ENCODE data around the gene NFIA. TPM values are rescaled to one million over a fixed set of nuclear protein-coding genes. Genes with fewer than 3 reads are reported as not detected.

Gene NFIA
- polyA plus RNA-seq, 1 donor, result 9.6 TPM

DNA sequence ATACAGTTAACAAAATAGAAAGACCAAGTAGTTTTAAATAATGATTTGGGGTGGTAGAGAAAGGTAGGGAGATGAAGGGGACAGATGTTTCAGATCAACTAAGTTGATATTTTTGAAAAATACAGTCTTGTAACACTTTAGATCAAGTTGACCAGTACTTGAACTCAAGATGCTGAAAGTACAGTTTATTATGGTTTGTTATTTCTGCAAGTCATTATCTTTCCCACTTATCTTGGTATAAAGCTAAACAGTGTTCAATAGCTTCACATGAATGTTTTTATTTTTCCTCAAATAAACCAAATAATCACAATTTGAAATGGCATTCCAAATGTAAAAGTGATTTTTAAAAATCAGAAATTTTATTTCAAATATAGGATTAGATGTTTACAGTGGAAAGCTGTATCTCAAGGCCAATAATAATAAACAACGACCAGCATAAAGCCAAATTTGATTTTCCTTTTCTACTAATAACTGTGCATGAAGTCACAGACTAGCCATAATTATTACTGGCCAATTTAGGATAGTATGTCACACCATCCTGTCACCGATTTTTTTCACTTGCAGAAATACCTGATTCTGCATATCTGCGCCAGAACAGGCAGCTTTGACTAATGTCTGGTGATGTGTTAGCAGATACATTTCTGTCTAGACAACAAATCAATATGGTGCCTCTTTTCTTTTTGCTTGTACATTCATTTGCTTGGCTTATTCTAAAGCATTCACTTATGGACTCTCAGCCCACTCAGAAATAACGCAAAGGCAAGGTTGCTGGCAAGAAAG lies 322.4 kb downstream of the NFIA start:
- H3K4me1 ChIP-seq (ENCODE audit: control insufficient read depth, insufficient read depth, low read length), result no peaks in the 10 kb centered on the region
- no CpG with 5 or more reads among the region's 4 CpGs for WGBS (ENCODE audit: insufficient coverage, low lambda C conversion rate)
- H3K27me3 ChIP-seq (ENCODE audit: control insufficient read depth, insufficient read depth, low read length), result no peaks in the 10 kb centered on the region
- H3K9me3 ChIP-seq (ENCODE audit: control insufficient read depth, low read depth, low read length), result no peaks in the 10 kb centered on the region
- H3K4me3 ChIP-seq (ENCODE audit: low read length), result no peak overlapping the region
- H3K27ac ChIP-seq (ENCODE audit: low read length), result no peak overlapping the region
- peaks cover 25% of the 10 kb centered on the region for H3K36me3 ChIP-seq (ENCODE audit: control insufficient read depth, insufficient read depth, low read length)
- no peak for DNase-seq

DNA sequence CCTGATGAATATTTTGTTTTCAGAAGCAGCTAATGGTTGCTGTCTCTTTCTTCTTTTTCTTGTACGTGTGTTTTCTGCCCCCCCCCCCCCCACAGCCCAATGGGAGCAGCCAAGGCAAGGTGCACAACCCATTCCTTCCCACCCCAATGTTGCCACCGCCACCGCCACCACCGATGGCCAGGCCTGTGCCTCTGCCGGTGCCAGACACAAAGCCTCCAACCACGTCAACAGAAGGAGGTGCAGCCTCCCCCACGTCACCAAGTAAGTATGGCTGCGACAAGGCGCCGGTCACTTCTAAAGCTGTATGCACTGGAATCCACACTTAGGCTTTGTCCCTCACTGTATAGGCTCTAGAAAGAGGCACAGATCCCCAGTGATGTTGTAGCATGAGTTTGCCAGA lies 324.1 kb downstream of the NFIA start:
- Histone ChIP-seq H3K36me3 (ENCODE audit: control insufficient read depth, insufficient read depth, low read length) (peaks cover 36% of the 10 kb centered on the region), H3K4me1 (ENCODE audit: control insufficient read depth, insufficient read depth, low read length) (no peaks in the 10 kb centered on the region), H3K27ac (ENCODE audit: low read length) (no peak overlapping the region), H3K9me3 (ENCODE audit: control insufficient read depth, low read depth, low read length) (no peaks in the 10 kb centered on the region), H3K4me3 (ENCODE audit: low read length) (no peak overlapping the region), H3K27me3 (ENCODE audit: control insufficient read depth, insufficient read depth, low read length) (no peaks in the 10 kb centered on the region)
- DNase-seq, result no peak
- no CpG with 5 or more reads among the region's 10 CpGs for WGBS (ENCODE audit: insufficient coverage, low lambda C conversion rate)

DNA sequence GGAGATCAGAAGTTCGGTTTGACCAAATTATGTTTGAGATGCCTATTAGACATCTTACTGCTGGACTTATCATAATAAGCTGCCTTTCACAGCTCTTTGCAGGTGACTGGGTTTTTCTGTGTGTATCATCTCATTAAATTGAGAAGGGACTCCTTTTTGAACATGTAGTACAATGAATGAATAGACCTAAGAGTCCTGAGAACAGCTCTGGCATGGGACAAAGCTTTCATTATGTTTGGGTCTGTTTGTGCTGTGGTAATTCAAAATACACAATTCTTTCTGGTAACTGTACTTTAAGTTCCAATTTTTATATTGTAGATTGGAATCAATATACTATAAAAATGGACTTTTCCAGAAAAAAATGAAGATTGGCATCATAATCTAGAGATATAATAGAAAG lies 330.2 kb downstream of the NFIA start:
- Histone ChIP-seq H3K9me3 (ENCODE audit: control insufficient read depth, low read depth, low read length) (no peaks in the 10 kb centered on the region), H3K4me1 (ENCODE audit: control insufficient read depth, insufficient read depth, low read length) (no peaks in the 10 kb centered on the region)
- no CpG with 5 or more reads among the region's 1 CpG for WGBS (ENCODE audit: insufficient coverage, low lambda C conversion rate)

DNA sequence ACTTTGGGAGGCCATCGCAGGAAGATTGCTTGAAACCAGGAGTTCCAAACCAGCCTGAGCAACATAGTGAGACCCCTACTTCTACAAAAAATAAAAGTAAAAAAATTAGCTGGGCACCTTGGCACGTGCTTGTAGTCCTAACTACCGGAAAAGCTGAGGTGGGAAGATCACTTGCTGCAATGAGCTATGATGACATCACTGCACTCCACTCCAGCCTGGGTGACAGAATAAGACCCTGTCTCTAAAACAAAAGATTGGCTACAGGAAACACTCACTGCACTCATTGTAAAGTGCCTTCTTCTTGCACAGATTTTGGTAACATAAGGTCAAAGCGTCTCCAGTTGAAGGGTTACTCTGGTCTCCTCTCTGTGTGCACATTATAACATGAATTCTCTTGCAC lies 336.8 kb downstream of the NFIA start:
- Histone ChIP-seq H3K36me3 (ENCODE audit: control insufficient read depth, insufficient read depth, low read length) (peaks cover 10% of the 10 kb centered on the region), H3K4me1 (ENCODE audit: control insufficient read depth, insufficient read depth, low read length) (no peaks in the 10 kb centered on the region), H3K9me3 (ENCODE audit: control insufficient read depth, low read depth, low read length) (no peaks in the 10 kb centered on the region), H3K27me3 (ENCODE audit: control insufficient read depth, insufficient read depth, low read length) (no peaks in the 10 kb centered on the region), H3K4me3 (ENCODE audit: low read length) (no peak overlapping the region), H3K27ac (ENCODE audit: low read length) (no peak overlapping the region)
- DNase-seq, result no peak
- no CpG with 5 or more reads among the region's 4 CpGs for WGBS (ENCODE audit: insufficient coverage, low lambda C conversion rate)

More for the DNA sequence above, 330.2 kb downstream of the NFIA start:
- Histone ChIP-seq H3K27me3 (ENCODE audit: control insufficient read depth, insufficient read depth, low read length) (no peaks in the 10 kb centered on the region), H3K4me3 (ENCODE audit: low read length) (no peak overlapping the region), H3K27ac (ENCODE audit: low read length) (no peak overlapping the region), H3K36me3 (ENCODE audit: control insufficient read depth, insufficient read depth, low read length) (peaks cover 30% of the 10 kb centered on the region)
- no peak for DNase-seq

DNA sequence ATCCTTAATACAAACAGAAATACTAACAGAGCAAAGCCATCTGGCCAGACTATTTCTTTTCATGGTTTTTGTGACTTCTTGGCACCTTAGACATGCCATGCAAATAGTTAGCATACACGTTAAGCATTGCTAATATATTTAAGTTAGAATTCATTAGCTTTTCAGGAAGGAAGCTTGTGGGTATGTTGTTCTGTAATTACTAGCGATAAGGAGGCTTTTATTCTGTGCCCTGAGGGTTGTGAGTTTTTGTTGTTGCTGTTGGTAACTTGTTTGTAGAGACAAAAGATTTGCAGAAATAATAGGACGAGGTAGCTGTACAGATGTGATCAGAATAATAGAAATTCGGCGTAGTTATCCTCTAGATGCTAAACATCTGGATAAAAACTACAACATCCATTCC lies 337.3 kb downstream of the NFIA start:
- no peaks in the 10 kb centered on the region for H3K27me3 ChIP-seq (ENCODE audit: control insufficient read depth, insufficient read depth, low read length)
- DNase-seq, result no peak
- no peak overlapping the region for H3K27ac ChIP-seq (ENCODE audit: low read length)
- H3K4me1 ChIP-seq (ENCODE audit: control insufficient read depth, insufficient read depth, low read length), result no peaks in the 10 kb centered on the region
- no CpG with 5 or more reads among the region's 5 CpGs for WGBS (ENCODE audit: insufficient coverage, low lambda C conversion rate)
- H3K36me3 ChIP-seq (ENCODE audit: control insufficient read depth, insufficient read depth, low read length), result peaks cover 10% of the 10 kb centered on the region
- H3K4me3 ChIP-seq (ENCODE audit: low read length), result no peak overlapping the region
- H3K9me3 ChIP-seq (ENCODE audit: control insufficient read depth, low read depth, low read length), result no peaks in the 10 kb centered on the region

DNA sequence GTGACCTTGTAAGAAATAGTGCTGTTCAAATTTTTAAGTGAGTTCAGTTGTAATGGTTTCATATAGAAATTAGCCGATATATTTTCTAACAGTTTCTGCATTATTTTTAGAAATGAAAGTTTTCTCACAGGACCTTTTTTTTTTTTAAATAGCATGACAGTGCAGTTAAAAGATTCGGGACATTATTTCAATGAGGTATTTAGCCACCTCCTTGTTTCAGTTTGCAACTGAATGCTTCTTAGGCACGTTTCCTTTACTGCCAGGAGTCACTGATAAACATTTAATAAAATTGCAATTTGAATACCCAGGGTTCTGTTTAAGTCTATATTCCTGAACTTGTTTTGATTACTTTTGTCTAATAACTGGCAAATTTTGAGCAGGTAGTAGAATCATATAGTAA lies 337.9 kb downstream of the NFIA start:
- Histone ChIP-seq H3K4me1 (ENCODE audit: control insufficient read depth, insufficient read depth, low read length) (no peaks in the 10 kb centered on the region), H3K4me3 (ENCODE audit: low read length) (no peak overlapping the region), H3K9me3 (ENCODE audit: control insufficient read depth, low read depth, low read length) (no peaks in the 10 kb centered on the region), H3K27ac (ENCODE audit: low read length) (no peak overlapping the region), H3K27me3 (ENCODE audit: control insufficient read depth, insufficient read depth, low read length) (no peaks in the 10 kb centered on the region), H3K36me3 (ENCODE audit: control insufficient read depth, insufficient read depth, low read length) (peaks cover 10% of the 10 kb centered on the region)
- DNase-seq, result no peak
- WGBS (ENCODE audit: insufficient coverage, low lambda C conversion rate), result 86% methylated on average over 3 of the region's 3 CpGs

DNA sequence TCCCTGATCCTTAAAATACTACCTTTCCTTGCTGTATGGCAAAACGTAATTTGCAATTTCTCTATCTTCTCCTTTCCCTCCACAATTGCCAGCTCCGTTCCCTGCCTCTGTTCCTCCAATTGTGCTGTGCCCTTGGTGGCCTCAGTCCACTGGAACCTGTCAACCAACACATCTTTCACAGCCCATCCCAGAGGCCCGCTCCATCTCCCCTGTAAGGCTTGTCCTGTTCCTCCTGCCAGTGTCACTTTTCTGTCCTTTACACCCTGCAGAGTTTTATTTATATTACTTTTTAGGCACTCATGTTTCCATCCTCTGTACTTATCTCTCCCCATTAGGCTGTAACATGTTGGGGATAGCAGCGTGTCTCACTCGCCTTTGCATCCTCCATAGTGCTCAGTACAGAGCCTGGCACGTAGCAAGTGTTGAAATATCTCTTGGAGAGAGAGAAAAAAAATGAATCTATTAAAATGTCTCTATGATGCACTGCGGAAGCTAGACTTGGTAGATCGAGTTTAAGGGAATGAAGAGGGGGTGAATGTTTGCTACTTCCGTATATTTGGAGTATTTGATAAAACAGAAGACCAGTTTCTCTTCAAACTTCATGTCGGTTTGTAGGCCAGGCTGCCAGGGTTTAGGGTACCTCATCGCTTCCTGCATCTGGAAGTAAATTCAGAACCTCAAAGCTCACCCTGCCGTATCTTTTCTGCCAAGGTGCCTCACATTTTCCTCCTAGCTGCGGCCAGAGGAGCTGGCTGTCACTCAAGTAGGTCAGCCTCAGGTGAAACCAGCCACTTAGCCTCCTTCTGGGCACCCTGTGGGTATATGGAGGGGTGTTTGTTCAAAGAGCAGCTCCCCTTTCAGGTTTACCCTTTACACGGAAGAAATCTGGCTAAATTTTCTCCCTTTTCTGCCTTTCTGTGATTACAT lies 338.8 kb downstream of the NFIA start:
- Histone ChIP-seq H3K27me3 (ENCODE audit: control insufficient read depth, insufficient read depth, low read length) (no peaks in the 10 kb centered on the region), H3K36me3 (ENCODE audit: control insufficient read depth, insufficient read depth, low read length) (peaks cover 8% of the 10 kb centered on the region), H3K4me3 (ENCODE audit: low read length) (no peak overlapping the region), H3K9me3 (ENCODE audit: control insufficient read depth, low read depth, low read length) (no peaks in the 10 kb centered on the region), H3K4me1 (ENCODE audit: control insufficient read depth, insufficient read depth, low read length) (no peaks in the 10 kb centered on the region), H3K27ac (ENCODE audit: low read length) (no peak overlapping the region)
- WGBS (ENCODE audit: insufficient coverage, low lambda C conversion rate), result 86% methylated on average over 5 of the region's 14 CpGs
- DNase-seq, result no peak

DNA sequence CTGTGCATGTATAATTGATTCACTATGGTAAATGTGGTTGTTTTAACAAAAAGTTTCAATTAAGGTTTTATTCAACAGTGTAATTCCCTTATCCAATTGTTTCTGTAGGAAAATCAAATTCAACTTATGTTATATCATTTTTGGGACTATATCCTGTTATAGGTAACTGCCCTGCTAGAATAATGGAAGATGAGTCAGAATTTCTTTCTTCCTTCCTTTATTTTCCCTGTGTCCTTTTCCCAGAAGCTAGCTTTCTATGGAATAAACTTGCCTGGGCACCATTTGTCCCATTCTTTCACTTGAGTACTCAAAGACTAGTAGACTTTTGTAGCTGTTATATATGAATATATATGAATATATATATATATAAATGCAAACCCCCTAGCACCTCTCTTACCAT lies 341.3 kb downstream of the NFIA start:
- H3K4me3 ChIP-seq (ENCODE audit: low read length), result no peak overlapping the region
- H3K27me3 ChIP-seq (ENCODE audit: control insufficient read depth, insufficient read depth, low read length), result no peaks in the 10 kb centered on the region
- no peak for DNase-seq
- H3K4me1 ChIP-seq (ENCODE audit: control insufficient read depth, insufficient read depth, low read length), result no peaks in the 10 kb centered on the region
- H3K36me3 ChIP-seq (ENCODE audit: control insufficient read depth, insufficient read depth, low read length), result peaks cover 8% of the 10 kb centered on the region
- H3K9me3 ChIP-seq (ENCODE audit: control insufficient read depth, low read depth, low read length), result no peaks in the 10 kb centered on the region
- H3K27ac ChIP-seq (ENCODE audit: low read length), result no peak overlapping the region

DNA sequence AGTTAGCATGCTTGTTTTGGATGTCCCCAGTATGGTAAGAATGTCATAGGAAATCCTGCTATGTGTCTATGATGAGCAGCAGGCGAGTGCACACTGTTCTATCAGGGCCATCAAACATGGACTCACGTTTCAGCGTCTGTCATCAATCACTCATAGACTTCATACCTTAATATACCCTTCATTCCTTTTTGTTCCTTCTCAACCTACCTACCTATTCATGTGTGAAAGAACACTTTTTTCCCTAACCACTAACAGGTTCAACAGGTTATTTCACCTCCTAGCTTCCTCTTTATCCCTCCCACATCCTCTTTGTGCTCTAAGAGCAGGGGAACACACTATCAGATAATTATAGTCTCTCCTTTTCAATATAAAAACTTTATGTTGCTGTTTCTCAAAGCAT lies 342.0 kb downstream of the NFIA start:
- no peak overlapping the region for H3K27ac ChIP-seq (ENCODE audit: low read length)
- DNase-seq, result no peak
- 74% methylated on average over 2 of the region's 3 CpGs for WGBS (ENCODE audit: insufficient coverage, low lambda C conversion rate)

DNA sequence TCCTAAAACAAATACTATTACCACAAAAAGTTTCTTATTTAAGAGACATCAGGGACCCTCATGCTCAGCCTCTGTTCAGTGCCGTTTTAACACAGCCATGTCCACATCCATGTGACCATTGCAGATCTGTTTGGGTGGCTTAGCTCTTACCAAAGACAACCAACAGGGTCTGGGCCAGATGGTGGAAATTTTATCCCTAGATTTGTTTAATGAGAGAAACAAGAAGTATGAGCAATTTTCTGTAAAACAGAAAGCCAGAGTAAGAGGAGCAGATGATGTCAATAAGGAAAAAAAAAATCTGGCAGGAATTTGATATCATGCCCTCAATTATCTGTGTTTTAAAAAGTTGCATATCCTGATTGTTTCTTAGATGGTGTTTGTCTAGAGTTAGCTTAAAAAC lies 342.7 kb downstream of the NFIA start:
- H3K4me1 ChIP-seq (ENCODE audit: control insufficient read depth, insufficient read depth, low read length), result no peaks in the 10 kb centered on the region
- no peaks in the 10 kb centered on the region for H3K27me3 ChIP-seq (ENCODE audit: control insufficient read depth, insufficient read depth, low read length)
- no peak for DNase-seq
- no peak overlapping the region for H3K27ac ChIP-seq (ENCODE audit: low read length)
- WGBS (ENCODE audit: insufficient coverage, low lambda C conversion rate), result no CpG with 5 or more reads among the region's 1 CpG
- no peak overlapping the region for H3K4me3 ChIP-seq (ENCODE audit: low read length)
- no peaks in the 10 kb centered on the region for H3K9me3 ChIP-seq (ENCODE audit: control insufficient read depth, low read depth, low read length)
- peaks cover 5% of the 10 kb centered on the region for H3K36me3 ChIP-seq (ENCODE audit: control insufficient read depth, insufficient read depth, low read length)

More for the DNA sequence above, 342.0 kb downstream of the NFIA start:
- H3K36me3 ChIP-seq (ENCODE audit: control insufficient read depth, insufficient read depth, low read length), result peaks cover 5% of the 10 kb centered on the region
- no peaks in the 10 kb centered on the region for H3K9me3 ChIP-seq (ENCODE audit: control insufficient read depth, low read depth, low read length)
- H3K4me1 ChIP-seq (ENCODE audit: control insufficient read depth, insufficient read depth, low read length), result no peaks in the 10 kb centered on the region
- H3K4me3 ChIP-seq (ENCODE audit: low read length), result no peak overlapping the region
- no peaks in the 10 kb centered on the region for H3K27me3 ChIP-seq (ENCODE audit: control insufficient read depth, insufficient read depth, low read length)

Measured in large intestine (tissue), 3 donors.